ENCODE results near the gene AZIN2. TPM values are rescaled to one million over a fixed set of nuclear protein-coding genes. Genes with fewer than 3 reads are reported as not detected.

AZIN2 gene
- total and polyA plus RNA-seq, 12 donors = 2.3 to 18.9 (median 10.7) TPM

GRCh38 chr1:33042831-33043230 is 38.1 kb upstream of the AZIN2 start:
- no peak for TF ChIP-seq CTCF (IDR thresholded peaks at IDR 0.05)
- TF ChIP-seq POLR2A (IDR thresholded peaks at IDR 0.05) = no peak
- intact Hi-C loops (cut with DNase I) = loop anchor here in 1 of 2 donors (10.0 kb wide), 1 partner anchor 108 kb away; no protein-coding TSS in a partner anchor
- 38 to 98% (median 82%) methylated on average over 1 of the region's 1 CpG for WGBS, 4 donors

GRCh38 chr1:33043267-33044092 is 37.5 kb upstream of the AZIN2 start:
- no peak for DNase-seq
- Histone ChIP-seq H3K27ac (no peak overlapping the region), H3K4me1 (replicated peaks in 1 of 2) (no peaks in the 10 kb centered on the region), H3K36me3 (replicated peaks in 1 of 2) (no peaks in the 10 kb centered on the region), H3K27me3 (no peaks in the 10 kb centered on the region), H3K4me3 (no peak overlapping the region), H3K9me3 (replicated peaks in 1 of 3) (no peaks in the 10 kb centered on the region)
- TF ChIP-seq CTCF (IDR thresholded peaks at IDR 0.05) (no peak), POLR2A (IDR thresholded peaks at IDR 0.05) (no peak)
- intact Hi-C loops (cut with DNase I) = loop anchor here in 1 of 2 donors (10.0 kb wide), 1 partner anchor 109 kb away; no protein-coding TSS in a partner anchor
- 69 to 84% (median 72%) methylated on average over 8 of the region's 8 CpGs for WGBS, 4 donors

More at GRCh38 chr1:33042831-33043230, 38.1 kb upstream of the AZIN2 start:
- Histone ChIP-seq H3K4me3 (no peak overlapping the region), H3K36me3 (replicated peaks in 1 of 2) (no peaks in the 10 kb centered on the region), H3K27ac (no peak overlapping the region), H3K4me1 (replicated peaks in 1 of 2) (no peaks in the 10 kb centered on the region), H3K9me3 (replicated peaks in 1 of 3) (no peaks in the 10 kb centered on the region), H3K27me3 (no peaks in the 10 kb centered on the region)
- DNase-seq = no peak

- intact Hi-C loops (cut with DNase I) = loop anchor here in 1 of 2 donors (10.0 kb wide), 1 partner anchor 110 kb away; no protein-coding TSS in a partner anchor
Measured at GRCh38 chr1:33045246-33045645, 35.7 kb upstream of the AZIN2 start.

More at GRCh38 chr1:33045246-33045645, 35.7 kb upstream of the AZIN2 start:
- no peak for TF ChIP-seq CTCF (IDR thresholded peaks at IDR 0.05)
- no peak for TF ChIP-seq POLR2A (IDR thresholded peaks at IDR 0.05)
- H3K4me3 ChIP-seq = no peak overlapping the region
- H3K27ac ChIP-seq = no peak overlapping the region
- H3K36me3 ChIP-seq (replicated peaks in 1 of 2) = no peaks in the 10 kb centered on the region
- peak in 1 of 7 donors; percentile 32 for DNase-seq
- H3K4me1 ChIP-seq (replicated peaks in 1 of 2) = peaks cover 0 to 6% of the 10 kb centered on the region in 2 donors
- no peaks in the 10 kb centered on the region for H3K9me3 ChIP-seq (replicated peaks in 1 of 3)
- no peaks in the 10 kb centered on the region for H3K27me3 ChIP-seq
- WGBS, 4 donors = 48 to 62% (median 54%) methylated on average over 2 of the region's 2 CpGs

Data from adrenal gland (tissue), 12 donors.